Osteocyte (in vitro differentiated cells): ENCODE measurements around the gene GPS2. TPM values are rescaled to one million over a fixed set of nuclear protein-coding genes. Genes with fewer than 3 reads are reported as not detected.
A peak's percentile ranks its signal among the peaks of the same experiment; 100 is the strongest.

Experiments used
- DNase-seq: peaks from one replicate; pipeline ENCODE4 v3.0.0; 2021; ENCODE audit warnings: mixed read lengths; ENCODE audit not compliant: unreplicated experiment; ENCODE audit errors: extremely low spot score
- H3K27ac Mint-ChIP-seq: one replicate; pipeline ENCODE4 v1.8.0; 2021; ENCODE audit warnings: mild to moderate bottlenecking, mixed read lengths; ENCODE audit not compliant: unreplicated experiment
- H3K27me3 Mint-ChIP-seq: one replicate; pipeline ENCODE4 v1.8.0; 2021; ENCODE audit warnings: mixed read lengths; ENCODE audit not compliant: unreplicated experiment
- H3K36me3 Mint-ChIP-seq: one replicate; pipeline ENCODE4 v1.8.0; 2021; ENCODE audit warnings: mixed read lengths; ENCODE audit not compliant: unreplicated experiment
- H3K4me1 Mint-ChIP-seq: one replicate; pipeline ENCODE4 v1.8.0; 2021; ENCODE audit warnings: mixed read lengths; ENCODE audit not compliant: unreplicated experiment
- H3K4me3 Mint-ChIP-seq: one replicate; pipeline ENCODE4 v1.8.0; 2021; ENCODE audit warnings: mild to moderate bottlenecking, moderate library complexity, mixed read lengths; ENCODE audit not compliant: unreplicated experiment
- H3K9me3 Mint-ChIP-seq: one replicate; pipeline ENCODE4 v1.8.0; 2021; ENCODE audit warnings: mixed read lengths; ENCODE audit not compliant: unreplicated experiment
- CTCF ChIP-seq: fragments of 200-600 bp; sonication (generic); IDR thresholded peaks from 2 replicates; pipeline ENCODE4 v1.5.0; 2021; ENCODE audit warnings: antibody characterized with exemption, mild to moderate bottlenecking, moderate library complexity
- total RNA-seq: library from RNA; stranded (reverse); gene quantifications from 2 replicates; pipeline ENCODE4 v1.2.1, GENCODE V29; 2021

GPS2 gene
- total RNA-seq, 1 donor from 2014 or later, result 61.9 TPM

GRCh38 chr17:7306911-7307685 is 8.1 kb downstream of the GPS2 start, which contains the start of gene EIF5A:
Gene EIF5A, plus strand, starts transcription at chr17:7307628. Its CDS starts 2,008 bp downstream, at chr17:7309636.
- TF ChIP-seq CTCF, result no peak

GRCh38 chr17:7304179-7304578 is 11.0 kb downstream of the GPS2 start:
- Mint-ChIP-seq H3K4me3 (no peak overlapping the region), H3K27me3 (peaks cover 12% of the 10 kb centered on the region), H3K36me3 (no peaks in the 10 kb centered on the region), H3K27ac (no peak overlapping the region), H3K9me3 (no peaks in the 10 kb centered on the region), H3K4me1 (peaks cover 9% of the 10 kb centered on the region)
- no peak for TF ChIP-seq CTCF
- DNase-seq, result no peak

More at GRCh38 chr17:7306911-7307685, 8.1 kb downstream of the GPS2 start, which contains the start of gene EIF5A:
- H3K36me3 Mint-ChIP-seq, result peaks cover 22% of the 10 kb centered on the region
- H3K9me3 Mint-ChIP-seq, result no peaks in the 10 kb centered on the region
- H3K4me3 Mint-ChIP-seq, result peak within 1 kb of the TSS; percentile 85
- H3K4me1 Mint-ChIP-seq, result peaks cover 25% of the 10 kb centered on the region
- H3K27me3 Mint-ChIP-seq, result no peaks in the 10 kb centered on the region
- peak; percentile 100 for DNase-seq
- H3K27ac Mint-ChIP-seq, result peak within 1 kb of the TSS; percentile 100

- Mint-ChIP-seq H3K27me3 (peaks cover 42% of the 10 kb centered on the region), H3K36me3 (no peaks in the 10 kb centered on the region), H3K4me3 (peak overlapping the region; percentile 22), H3K4me1 (peaks cover 24% of the 10 kb centered on the region), H3K27ac (no peak overlapping the region), H3K9me3 (no peaks in the 10 kb centered on the region)
- TF ChIP-seq CTCF, result peak; percentile 98
- DNase-seq, result peak; percentile 94
These were observed 18.8 kb downstream of the GPS2 start for GRCh38 chr17:7296189-7296861.

GRCh38 chr17:7295230-7296180 is 19.7 kb downstream of the GPS2 start:
- Mint-ChIP-seq H3K4me3 (peak overlapping the region; percentile 64), H3K9me3 (no peaks in the 10 kb centered on the region), H3K27me3 (peaks cover 49% of the 10 kb centered on the region), H3K36me3 (no peaks in the 10 kb centered on the region), H3K4me1 (peaks cover 24% of the 10 kb centered on the region), H3K27ac (no peak overlapping the region)
- no peak for TF ChIP-seq CTCF
- no peak for DNase-seq
